ENCODE results near the gene CDK6.

DNA sequence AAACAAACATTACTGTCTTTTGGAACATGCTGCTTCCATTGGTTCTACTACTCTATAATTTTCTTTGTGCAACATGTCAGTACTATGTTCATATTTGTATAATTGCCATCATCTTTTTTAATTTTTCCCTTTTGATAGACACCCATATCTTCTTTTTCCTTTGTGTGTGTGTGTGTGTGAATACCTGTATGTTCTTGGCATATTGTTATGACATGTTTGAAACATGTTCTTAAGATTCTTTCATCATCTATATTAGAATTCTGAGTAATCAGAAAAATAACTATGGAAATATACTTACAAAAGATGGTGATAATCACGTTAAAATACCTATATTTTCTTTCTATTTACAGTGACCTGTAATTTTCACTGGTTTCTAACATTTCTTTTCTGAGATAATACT lies 3.5 kb upstream of the CDK6 start:
- TF ChIP-seq CTCF (IDR thresholded peaks at IDR 0.05) (no peak), POLR2A (IDR thresholded peaks at IDR 0.05) (no peak)

Data from lower leg skin (tissue), 3 donors.